Colonic mucosa (tissue), 4 donors: ENCODE results near the gene RRM1. TPM values are rescaled to one million over a fixed set of nuclear protein-coding genes. Genes with fewer than 3 reads are reported as not detected.

Experiments used
- DNase-seq: peaks from one replicate; pipeline ENCODE4 v3.0.0-alpha.2; 2020
- H3K27ac ChIP-seq: fragments of 200-600 bp; one replicate; pipeline ENCODE4 v1.8.0; 2021
- H3K27me3 ChIP-seq: fragments of 200-600 bp; one replicate; pipeline ENCODE4 v1.8.0; 2021
- H3K36me3 ChIP-seq: fragments of 200-600 bp; one replicate; pipeline ENCODE4 v1.8.0; 2021
- H3K4me1 ChIP-seq: fragments of 200-600 bp; one replicate; pipeline ENCODE4 v1.8.0; 2021; ENCODE audit warnings: mild to moderate bottlenecking
- H3K4me3 ChIP-seq: fragments of 200-600 bp; one replicate; pipeline ENCODE4 v1.8.0; 2021
- H3K9ac ChIP-seq, 2 donors: one replicate each; pipeline ENCODE4 v1.7.0; 2013; ENCODE audit warnings: control low read depth in 2 of 2, low read depth in 2 of 2, low read length in 2 of 2
- H3K9me3 ChIP-seq: fragments of 200-600 bp; one replicate; pipeline ENCODE4 v1.8.0; 2021
- intact Hi-C: fragments of 100-400 bp; cut with DNase I; formaldehyde crosslinking; loops from one replicate; pipeline ENCODE4 v1.14.1; 2022
- total RNA-seq, 2 donors: library from RNA; stranded (reverse); fragmentation: NEBNext Ultra II Directional in 1 of 2; extraction: Animal tissue kit (Norgen Biotek cat#: 25700) in 1 of 2; gene quantifications; one replicate each; pipeline ENCODE4 v1.2.1, GENCODE V29; 2021
- TF ChIP-seq, protein P1 (sequence below): fragments of 200-600 bp; IDR thresholded peaks from one replicate; pipeline ENCODE4 v1.8.0; 2022; ENCODE audit warnings: antibody characterized with exemption, mild to moderate bottlenecking
- donor health status: healthy.
- donor health status: DM: no; HTN: no; CAD: no.
- donor health status: DM: no; HTN: no; CAD: no.

Gene RRM1
- total RNA-seq, 2 donors from 2014 or later: 50.7 to 108 TPM

DNA sequence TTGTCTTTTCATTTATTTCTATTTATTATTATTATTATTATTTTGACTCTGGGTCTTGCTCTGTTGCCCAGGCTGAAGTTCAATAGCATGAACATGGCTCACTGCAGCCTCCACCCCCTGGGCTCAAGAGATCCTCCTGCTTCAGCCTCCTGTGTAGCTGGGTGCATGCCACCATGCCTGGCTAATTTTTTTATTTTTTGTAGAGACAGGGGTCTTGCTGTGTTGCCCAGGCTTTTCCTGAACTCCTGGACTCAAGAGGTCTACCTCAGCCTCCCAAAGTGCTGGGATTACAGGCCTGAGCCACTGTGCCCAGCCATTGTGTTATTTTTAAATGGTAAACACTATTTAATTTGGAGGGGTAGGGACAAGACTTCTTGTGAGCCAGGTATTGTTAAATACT lies 23.3 kb upstream of the RRM1 start:
- H3K27me3 ChIP-seq: no peaks in the 10 kb centered on the region
- H3K9me3 ChIP-seq: no peaks in the 10 kb centered on the region
- no peak for DNase-seq
- no peak overlapping the region for H3K9ac ChIP-seq
- TF ChIP-seq, protein P1, sequence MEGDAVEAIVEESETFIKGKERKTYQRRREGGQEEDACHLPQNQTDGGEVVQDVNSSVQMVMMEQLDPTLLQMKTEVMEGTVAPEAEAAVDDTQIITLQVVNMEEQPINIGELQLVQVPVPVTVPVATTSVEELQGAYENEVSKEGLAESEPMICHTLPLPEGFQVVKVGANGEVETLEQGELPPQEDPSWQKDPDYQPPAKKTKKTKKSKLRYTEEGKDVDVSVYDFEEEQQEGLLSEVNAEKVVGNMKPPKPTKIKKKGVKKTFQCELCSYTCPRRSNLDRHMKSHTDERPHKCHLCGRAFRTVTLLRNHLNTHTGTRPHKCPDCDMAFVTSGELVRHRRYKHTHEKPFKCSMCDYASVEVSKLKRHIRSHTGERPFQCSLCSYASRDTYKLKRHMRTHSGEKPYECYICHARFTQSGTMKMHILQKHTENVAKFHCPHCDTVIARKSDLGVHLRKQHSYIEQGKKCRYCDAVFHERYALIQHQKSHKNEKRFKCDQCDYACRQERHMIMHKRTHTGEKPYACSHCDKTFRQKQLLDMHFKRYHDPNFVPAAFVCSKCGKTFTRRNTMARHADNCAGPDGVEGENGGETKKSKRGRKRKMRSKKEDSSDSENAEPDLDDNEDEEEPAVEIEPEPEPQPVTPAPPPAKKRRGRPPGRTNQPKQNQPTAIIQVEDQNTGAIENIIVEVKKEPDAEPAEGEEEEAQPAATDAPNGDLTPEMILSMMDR: no peak
- H3K4me1 ChIP-seq: no peaks in the 10 kb centered on the region
- no peak overlapping the region for H3K4me3 ChIP-seq
- intact Hi-C loops: no loop called here
- H3K36me3 ChIP-seq: no peaks in the 10 kb centered on the region
- no peak overlapping the region for H3K27ac ChIP-seq

DNA sequence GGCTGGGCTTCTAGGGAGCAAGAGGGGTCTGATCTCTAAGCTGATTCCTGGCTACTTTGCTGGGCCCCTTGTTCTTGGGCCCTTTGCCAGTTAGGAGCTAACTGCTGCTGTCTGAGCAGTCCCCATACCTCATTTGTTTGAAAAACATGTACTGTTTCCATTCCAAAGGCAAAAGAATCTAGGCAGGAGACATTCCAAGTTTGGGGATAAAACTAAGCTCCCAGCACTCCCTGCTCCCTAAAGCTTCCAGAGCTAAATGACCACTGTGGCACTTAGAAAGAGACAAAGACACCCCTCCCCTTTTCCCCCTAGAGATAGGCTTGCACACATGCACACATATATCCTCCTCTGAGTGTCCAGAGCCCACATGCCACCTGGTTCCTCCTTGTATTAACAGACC lies 22.7 kb upstream of the RRM1 start:
- H3K9ac ChIP-seq: no peak overlapping the region
- intact Hi-C loops: loop anchor here (2.0 kb wide), 1 partner anchor 223 kb away; no protein-coding TSS in a partner anchor
- H3K4me3 ChIP-seq: no peak overlapping the region
- no peak overlapping the region for H3K27ac ChIP-seq
- no peaks in the 10 kb centered on the region for H3K36me3 ChIP-seq
- no peaks in the 10 kb centered on the region for H3K9me3 ChIP-seq
- H3K4me1 ChIP-seq: no peaks in the 10 kb centered on the region
- H3K27me3 ChIP-seq: no peaks in the 10 kb centered on the region
- DNase-seq: no peak
- TF ChIP-seq, protein P1: no peak

DNA sequence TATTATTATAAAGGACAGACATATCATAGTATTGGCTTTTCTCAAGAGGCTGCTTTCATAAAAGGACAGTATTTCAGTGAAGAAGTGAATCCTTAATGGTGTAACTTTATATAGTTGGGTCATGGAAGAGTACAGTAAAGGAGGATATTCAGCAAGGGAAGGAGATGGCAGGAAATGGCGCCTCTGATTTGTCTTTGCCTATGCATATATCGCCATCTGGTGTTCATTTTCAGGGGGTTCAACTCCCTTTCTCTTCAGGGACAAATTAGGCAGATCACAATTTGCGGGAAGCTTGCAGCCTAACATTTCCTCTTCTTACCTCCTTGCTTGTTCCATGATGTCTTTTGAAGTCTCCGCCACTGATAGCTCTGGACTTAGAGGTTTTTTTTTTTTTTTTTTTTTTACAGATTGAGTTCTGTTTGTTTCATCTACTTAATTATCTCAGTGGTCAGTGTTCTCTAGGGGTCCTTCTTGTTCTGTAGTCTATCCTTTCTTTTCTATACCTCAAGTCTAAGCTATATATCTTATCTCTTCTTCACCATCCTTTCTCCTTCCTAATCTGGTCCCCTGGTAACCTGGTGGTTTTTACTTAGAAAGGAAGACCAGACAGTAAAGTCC lies 21.8 kb upstream of the RRM1 start:
- Histone ChIP-seq H3K4me1 (no peaks in the 10 kb centered on the region), H3K9ac (no peak overlapping the region), H3K9me3 (no peaks in the 10 kb centered on the region), H3K36me3 (no peaks in the 10 kb centered on the region), H3K27ac (no peak overlapping the region), H3K27me3 (no peaks in the 10 kb centered on the region), H3K4me3 (no peak overlapping the region)
- TF ChIP-seq, protein P1: peak; percentile 81
- DNase-seq: peak; percentile 72
- intact Hi-C loops: loop anchor here (2.0 kb wide), 1 partner anchor 224 kb away; no protein-coding TSS in a partner anchor

DNA sequence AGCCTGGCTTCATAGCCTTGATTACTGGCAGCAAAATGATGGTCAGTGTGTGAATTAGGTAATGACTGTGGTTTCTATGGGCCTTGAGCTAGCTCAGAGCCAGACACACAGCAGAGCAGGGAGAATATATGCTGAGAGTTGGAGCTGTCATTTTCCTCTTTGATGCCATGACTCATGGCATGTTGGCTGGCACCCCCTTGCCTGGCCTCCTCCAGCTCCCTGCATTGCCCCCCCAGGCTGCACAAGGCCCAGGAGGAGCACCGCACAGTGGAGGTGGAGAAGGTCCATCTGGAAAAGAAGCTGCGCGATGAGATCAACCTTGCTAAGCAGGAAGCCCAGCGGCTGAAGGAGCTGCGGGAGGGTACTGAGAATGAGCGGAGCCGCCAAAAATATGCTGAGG lies 20.3 kb upstream of the RRM1 start:
- intact Hi-C loops: no loop called here
- H3K4me3 ChIP-seq: no peak overlapping the region
- DNase-seq: no peak
- H3K27me3 ChIP-seq: no peaks in the 10 kb centered on the region
- H3K9ac ChIP-seq: no peak overlapping the region
- H3K27ac ChIP-seq: no peak overlapping the region
- TF ChIP-seq, protein P1: no peak
- no peaks in the 10 kb centered on the region for H3K4me1 ChIP-seq
- no peaks in the 10 kb centered on the region for H3K9me3 ChIP-seq
- no peaks in the 10 kb centered on the region for H3K36me3 ChIP-seq

DNA sequence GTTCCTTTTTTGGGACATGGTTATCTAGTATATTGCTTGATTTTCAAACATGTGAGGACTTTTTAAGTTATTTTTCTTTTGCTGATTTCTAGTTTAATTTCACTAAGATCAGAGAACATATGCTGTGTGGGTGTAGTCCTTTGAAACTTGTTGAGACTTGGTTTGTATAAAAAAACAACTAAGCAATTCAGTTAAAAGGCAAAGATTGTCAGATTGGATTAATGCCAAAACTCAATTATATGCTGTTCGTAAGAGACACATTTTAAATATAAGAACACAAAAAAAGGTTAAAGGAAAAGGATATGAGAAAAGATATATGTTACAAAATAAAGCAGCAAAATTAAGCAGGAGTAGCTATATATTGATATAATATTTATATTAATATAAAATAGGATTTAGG lies 17.8 kb upstream of the RRM1 start:
- Histone ChIP-seq H3K36me3 (no peaks in the 10 kb centered on the region), H3K9me3 (no peaks in the 10 kb centered on the region), H3K4me3 (no peak overlapping the region), H3K27ac (no peak overlapping the region), H3K4me1 (no peaks in the 10 kb centered on the region), H3K9ac (no peak overlapping the region), H3K27me3 (no peaks in the 10 kb centered on the region)
- DNase-seq: no peak
- TF ChIP-seq, protein P1: no peak
- intact Hi-C loops: no loop called here
